Fibroblast of the aortic adventitia (primary cell): ENCODE measurements around the gene FAM193B. TPM values are rescaled to one million over a fixed set of nuclear protein-coding genes. Genes with fewer than 3 reads are reported as not detected.

ENCODE experiments used
- DNase-seq: peaks from one replicate; pipeline ENCODE4 v3.0.0-alpha.2; 2010; ENCODE audit warnings: low read depth
- H3K4me3 ChIP-seq: 2 replicates; pipeline ENCODE4 v1.5.1; 2011; ENCODE audit warnings: low read depth, mild to moderate bottlenecking, control low read depth, low read length, moderate library complexity
- total RNA-seq: library from RNA; depleted of rRNA; stranded (reverse); fragments of >200 nt; gene quantifications from 2 replicates; pipeline ENCODE4 v1.2.3, GENCODE V29; 2012; ENCODE audit warnings: low replicate concordance
- TF ChIP-seq, protein P1 (sequence below): IDR thresholded peaks from 2 replicates; pipeline ENCODE4 v1.5.1; 2011; ENCODE audit warnings: mild to moderate bottlenecking, low read length, control low read depth, inconsistent platforms; ENCODE audit not compliant: insufficient read depth

The FAM193B gene
- total RNA-seq, 1 donor = 20.2 TPM

DNA sequence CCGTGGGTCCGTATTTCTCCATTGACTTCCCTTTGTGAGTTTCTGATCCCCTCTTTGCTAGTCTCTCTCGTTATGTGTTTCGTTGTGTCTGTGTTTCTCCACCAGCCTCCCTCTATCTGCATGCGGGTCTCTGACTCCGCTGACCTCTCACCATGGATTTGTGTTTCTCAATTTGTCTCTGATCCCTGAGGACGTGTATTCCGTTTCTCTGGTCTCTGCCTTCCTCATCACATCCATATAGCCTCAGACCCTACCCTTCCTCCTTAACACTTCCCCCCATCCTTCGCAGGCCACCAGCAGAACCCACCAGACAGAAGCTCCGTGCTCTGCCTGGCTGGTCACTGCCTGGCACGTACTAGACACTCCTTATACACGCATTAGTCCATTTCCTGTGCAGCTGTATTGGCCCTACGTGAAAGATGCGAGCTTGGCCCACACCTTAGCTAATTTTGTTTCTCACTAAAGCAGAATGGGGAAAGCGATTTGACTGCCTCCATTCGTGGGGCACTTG, 46.2 kb upstream of the FAM193B start:
- DNase-seq = peak; percentile 28
- peak overlapping the region; percentile 83 for H3K4me3 ChIP-seq
- TF ChIP-seq, protein P1, sequence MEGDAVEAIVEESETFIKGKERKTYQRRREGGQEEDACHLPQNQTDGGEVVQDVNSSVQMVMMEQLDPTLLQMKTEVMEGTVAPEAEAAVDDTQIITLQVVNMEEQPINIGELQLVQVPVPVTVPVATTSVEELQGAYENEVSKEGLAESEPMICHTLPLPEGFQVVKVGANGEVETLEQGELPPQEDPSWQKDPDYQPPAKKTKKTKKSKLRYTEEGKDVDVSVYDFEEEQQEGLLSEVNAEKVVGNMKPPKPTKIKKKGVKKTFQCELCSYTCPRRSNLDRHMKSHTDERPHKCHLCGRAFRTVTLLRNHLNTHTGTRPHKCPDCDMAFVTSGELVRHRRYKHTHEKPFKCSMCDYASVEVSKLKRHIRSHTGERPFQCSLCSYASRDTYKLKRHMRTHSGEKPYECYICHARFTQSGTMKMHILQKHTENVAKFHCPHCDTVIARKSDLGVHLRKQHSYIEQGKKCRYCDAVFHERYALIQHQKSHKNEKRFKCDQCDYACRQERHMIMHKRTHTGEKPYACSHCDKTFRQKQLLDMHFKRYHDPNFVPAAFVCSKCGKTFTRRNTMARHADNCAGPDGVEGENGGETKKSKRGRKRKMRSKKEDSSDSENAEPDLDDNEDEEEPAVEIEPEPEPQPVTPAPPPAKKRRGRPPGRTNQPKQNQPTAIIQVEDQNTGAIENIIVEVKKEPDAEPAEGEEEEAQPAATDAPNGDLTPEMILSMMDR = no peak

- peak; percentile 68 for DNase-seq
- TF ChIP-seq, protein P1 = no peak
- peak within 1 kb of the TSS; percentile 83 for H3K4me3 ChIP-seq
Observed at GRCh38 chr5:177599731-177600507, 45.6 kb upstream of the FAM193B start, which contains the start of gene B4GALT7. Gene B4GALT7, plus strand, starts transcription at chr5:177600132. Its CDS starts 79 bp downstream, at chr5:177600211.

DNA sequence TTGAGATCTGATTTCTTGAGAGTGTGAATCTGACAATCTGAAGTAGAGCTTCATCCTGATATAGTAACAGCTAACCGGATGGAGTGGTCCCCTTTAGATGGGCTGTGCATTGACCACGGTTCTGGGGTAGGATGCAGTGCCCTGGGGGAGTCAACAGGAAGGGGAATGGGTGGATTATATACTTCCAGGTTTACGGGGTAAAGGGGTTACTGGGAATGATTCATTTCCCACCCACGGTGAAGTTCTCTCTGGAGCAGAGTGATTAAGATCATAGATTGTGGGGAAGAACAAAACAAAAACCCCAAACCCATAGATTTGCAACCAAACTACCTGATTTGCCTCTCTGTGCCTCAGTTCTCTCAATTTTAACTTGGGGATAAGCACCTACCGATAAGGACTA, 44.1 kb upstream of the FAM193B start:
- H3K4me3 ChIP-seq = no peak overlapping the region
- TF ChIP-seq, protein P1 = no peak
- no peak for DNase-seq

GRCh38 chr5:177596775-177597238, 42.4 kb upstream of the FAM193B start:
- TF ChIP-seq, protein P1 = no peak
- no peak for DNase-seq
- H3K4me3 ChIP-seq = no peak overlapping the region

DNA sequence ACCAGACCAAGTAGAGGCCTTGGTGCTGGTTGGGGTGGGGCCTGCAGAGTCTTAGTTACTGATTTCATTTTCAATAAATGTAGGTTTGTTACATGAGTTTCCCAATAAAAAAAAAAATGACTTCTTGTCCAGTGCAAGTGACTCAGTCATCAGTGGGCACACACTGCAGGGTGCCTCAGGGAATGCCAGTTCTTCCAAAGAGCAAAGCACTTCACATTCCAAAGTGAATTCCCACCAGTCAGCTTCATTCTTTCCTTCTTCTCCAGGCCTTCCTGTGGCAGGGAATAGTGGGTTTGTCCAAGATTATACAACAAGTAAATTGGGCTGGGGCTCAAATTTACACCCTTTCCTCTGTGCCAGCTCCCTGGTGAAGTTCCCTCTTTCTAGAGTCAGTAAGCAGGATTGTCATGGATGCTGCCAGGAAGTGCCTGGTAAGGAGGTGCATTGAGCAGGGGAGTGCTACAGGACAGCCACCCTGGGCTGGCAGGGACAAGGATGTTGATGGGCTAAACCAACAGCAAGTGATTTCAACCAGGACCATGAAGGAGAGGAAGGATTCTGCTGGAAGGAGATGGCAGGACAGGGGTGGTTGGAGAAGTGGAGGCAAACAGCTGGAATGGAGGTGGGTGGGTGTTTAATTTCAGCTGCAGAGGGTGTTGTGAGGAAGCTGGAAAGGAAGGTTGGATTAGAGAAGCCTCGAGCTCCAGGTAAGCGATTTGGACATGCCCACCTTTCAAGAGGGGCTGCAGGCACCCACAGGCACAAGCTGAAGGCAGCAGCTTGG, 41.8 kb upstream of the FAM193B start:
- TF ChIP-seq, protein P1 = no peak
- no peak for DNase-seq
- no peak overlapping the region for H3K4me3 ChIP-seq

GRCh38 chr5:177595026-177595585, 40.7 kb upstream of the FAM193B start:
- DNase-seq = no peak
- TF ChIP-seq, protein P1 = no peak
- no peak overlapping the region for H3K4me3 ChIP-seq
